DND-41 (cell line): ENCODE data around the gene DNAH3.

Source experiments
- CTCF ChIP-seq: IDR thresholded peaks from 2 replicates; pipeline ENCODE4 v1.5.1; 2012; ENCODE audit warnings: borderline replicate concordance, low read length, moderate library complexity, mild to moderate bottlenecking; ENCODE audit not compliant: poor library complexity, severe bottlenecking; ENCODE audit errors: extremely low read depth
- EZH2 ChIP-seq: IDR thresholded peaks from 3 replicates; pipeline ENCODE4 v1.6.1; 2012; ENCODE audit warnings: borderline replicate concordance, low read depth, mild to moderate bottlenecking, moderate library complexity, low read length, inconsistent platforms; ENCODE audit not compliant: severe bottlenecking

GRCh38 chr16:21184834-21185233, 34.2 kb upstream of the DNAH3 start:
- no peak for TF ChIP-seq CTCF
- TF ChIP-seq EZH2: no peak
